Measurements from ENCODE around the gene PARD3. TPM values are rescaled to one million over a fixed set of nuclear protein-coding genes. Genes with fewer than 3 reads are reported as not detected.
A peak's percentile ranks its signal among the peaks of the same experiment; 100 is the strongest.

The PARD3 gene
- polyA plus RNA-seq, 2 of the 4 experiments (the other 2 are of a cell fraction): 110 to 200 TPM

DNA sequence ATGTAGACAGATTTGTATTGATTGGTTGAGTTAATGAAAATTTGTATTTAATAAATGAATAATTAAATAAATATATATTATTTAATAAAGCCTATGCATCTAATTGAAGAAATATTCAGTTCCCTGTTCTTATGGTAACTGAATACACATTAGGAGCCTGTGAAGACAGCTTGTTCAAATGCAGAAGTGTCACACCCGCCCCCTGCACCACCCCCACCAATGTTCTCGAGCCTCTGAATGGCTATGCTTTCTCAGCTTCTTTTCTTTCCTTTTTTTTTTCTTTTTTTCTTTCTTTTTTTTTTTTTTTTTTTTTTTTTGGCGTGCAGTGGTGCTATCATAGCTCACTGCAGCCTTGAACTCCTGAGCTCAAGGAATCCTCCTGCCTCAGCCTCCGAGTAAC lies 38.3 kb upstream of the PARD3 start:
- no peak for DNase-seq (ENCODE audit: low read depth in 1 of 2, low spot score in 1 of 2)
- Histone ChIP-seq H3K27ac (no peak overlapping the region), H3K4me1 (peaks cover 8% of the 10 kb centered on the region; the same call in 2 of the 3 replicates), H3K4me3 (no peak overlapping the region), H3K9me3 (no peaks in the 10 kb centered on the region), H3K4me2 (no peak overlapping the region)
- WGBS (ENCODE audit: missing lambda C conversion rate): 72% methylated on average over 4 of the region's 4 CpGs
- POLR2A ChIA-PET: no interaction called here
- FAIRE-seq: no peak
- CTCF ChIA-PET: interaction anchor here (1.3 kb wide), 1 partner anchor 9 kb away, joined by 3 read pairs; no protein-coding TSS in a partner anchor
- no peak for ATAC-seq
- TF ChIP-seq FOSL2 (IDR thresholded peaks at IDR 0.05): no peak
- TF ChIP-seq FOSL2 (CRISPR knock-in tag; IDR thresholded peaks at IDR 0.05): no peak

DNA sequence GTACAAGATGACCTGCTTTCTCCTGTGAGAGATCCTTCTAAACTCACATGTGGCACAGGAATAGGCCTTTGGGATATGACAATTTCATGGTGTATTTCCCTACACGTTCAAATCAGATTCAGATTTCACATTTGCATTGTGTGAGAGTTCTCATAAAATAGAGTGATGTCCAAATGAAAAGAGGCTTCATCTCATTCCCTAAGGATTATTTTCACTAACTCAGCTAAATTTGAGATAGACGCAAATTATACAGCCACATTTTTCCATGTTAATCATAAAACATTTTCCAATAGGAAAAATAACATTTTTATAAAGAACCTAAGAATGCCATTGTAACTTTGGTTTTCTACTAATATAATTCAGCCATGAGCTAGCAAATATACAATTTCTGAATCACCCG lies 35.5 kb upstream of the PARD3 start:
- no peak overlapping the region for H3K4me2 ChIP-seq
- no peak for DNase-seq (ENCODE audit: low read depth in 1 of 2, low spot score in 1 of 2)
- ChIA-PET POLR2A (no interaction called here), CTCF (no interaction called here)
- 81% methylated on average over 3 of the region's 3 CpGs for WGBS (ENCODE audit: missing lambda C conversion rate)
- H3K9me3 ChIP-seq: no peaks in the 10 kb centered on the region
- peaks cover 8% of the 10 kb centered on the region; the same call in 2 of the 3 replicates for H3K4me1 ChIP-seq
- ATAC-seq: no peak
- H3K27ac ChIP-seq: no peak overlapping the region
- peak; percentile 68 for TF ChIP-seq MAFK (IDR thresholded peaks at IDR 0.05; ENCODE audit: partially characterized antibody)
- TF ChIP-seq ZFP36 (IDR thresholded peaks at IDR 0.05; ENCODE audit: borderline replicate concordance, partially characterized antibody): no peak
- no peak for FAIRE-seq
- H3K4me3 ChIP-seq: no peak overlapping the region

DNA sequence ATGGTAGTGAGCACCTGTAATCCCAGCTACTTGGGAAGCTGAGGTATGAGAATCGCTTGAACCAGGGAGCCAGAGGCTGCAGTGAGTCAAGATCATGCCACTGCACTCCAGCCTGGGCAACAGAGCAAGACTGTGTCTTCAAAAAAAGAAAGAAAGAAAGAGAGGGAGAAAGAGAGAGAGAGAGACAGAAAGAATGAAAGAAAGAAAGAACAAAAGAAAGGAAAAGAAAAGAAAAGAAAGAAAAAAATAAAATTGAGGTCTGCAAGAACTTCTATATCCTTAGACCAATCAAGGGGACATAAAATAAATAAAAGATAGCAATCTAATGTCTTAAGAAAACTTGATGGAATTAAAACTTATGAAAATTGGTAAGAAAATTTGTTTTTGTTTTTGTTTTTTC lies 34.9 kb upstream of the PARD3 start:
- 95% methylated on average over 1 of the region's 1 CpG for WGBS (ENCODE audit: missing lambda C conversion rate)
- no peak for FAIRE-seq
- no peak for TF ChIP-seq FOSL2 (IDR thresholded peaks at IDR 0.05)
- TF ChIP-seq FOSL2 (CRISPR knock-in tag; IDR thresholded peaks at IDR 0.05): no peak

DNA sequence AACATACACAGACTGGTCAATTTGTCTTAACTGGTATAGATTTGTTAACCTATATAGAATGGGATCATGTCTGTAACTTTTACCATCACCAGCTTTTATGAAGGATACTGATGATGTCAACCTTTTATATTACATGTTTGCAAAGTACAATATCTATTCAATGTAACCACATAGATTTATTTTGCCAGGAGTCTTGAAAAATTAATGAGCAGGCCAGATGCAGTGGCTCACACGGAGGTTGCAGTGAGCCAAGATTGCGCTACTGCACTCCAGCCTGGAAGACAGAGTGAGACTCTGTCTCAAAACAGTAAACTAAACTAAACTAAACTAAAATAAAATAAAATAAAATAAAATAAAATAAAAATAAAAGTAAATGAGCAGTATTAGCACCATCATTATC lies 30.0 kb upstream of the PARD3 start:
- no peak for TF ChIP-seq TFCP2L1 (CRISPR knock-in tag; IDR thresholded peaks at IDR 0.05)
- no peak for TF ChIP-seq CEBPB (IDR thresholded peaks at IDR 0.05)
- TF ChIP-seq JUNB (IDR thresholded peaks at IDR 0.05): no peak
- no peak for TF ChIP-seq GATA3 (IDR thresholded peaks at IDR 0.05; ENCODE audit: borderline replicate concordance)
- TF ChIP-seq EP300 (IDR thresholded peaks at IDR 0.05): no peak
- no peak for TF ChIP-seq CBX8 (IDR thresholded peaks at IDR 0.05)
- TF ChIP-seq HDAC2 (IDR thresholded peaks at IDR 0.05): no peak
- no peak for TF ChIP-seq BHLHE40 (IDR thresholded peaks at IDR 0.05; ENCODE audit: low read depth, low read length)
- no peak for TF ChIP-seq FOSB (CRISPR knock-in tag; IDR thresholded peaks at IDR 0.05)
- no peak for TF ChIP-seq ZFP36 (IDR thresholded peaks at IDR 0.05; ENCODE audit: borderline replicate concordance, partially characterized antibody)
- no peak for TF ChIP-seq NR3C1 (IDR thresholded peaks at IDR 0.05)
- TF ChIP-seq EHMT2 (IDR thresholded peaks at IDR 0.05; ENCODE audit: low read depth): no peak
- TF ChIP-seq, protein P1, sequence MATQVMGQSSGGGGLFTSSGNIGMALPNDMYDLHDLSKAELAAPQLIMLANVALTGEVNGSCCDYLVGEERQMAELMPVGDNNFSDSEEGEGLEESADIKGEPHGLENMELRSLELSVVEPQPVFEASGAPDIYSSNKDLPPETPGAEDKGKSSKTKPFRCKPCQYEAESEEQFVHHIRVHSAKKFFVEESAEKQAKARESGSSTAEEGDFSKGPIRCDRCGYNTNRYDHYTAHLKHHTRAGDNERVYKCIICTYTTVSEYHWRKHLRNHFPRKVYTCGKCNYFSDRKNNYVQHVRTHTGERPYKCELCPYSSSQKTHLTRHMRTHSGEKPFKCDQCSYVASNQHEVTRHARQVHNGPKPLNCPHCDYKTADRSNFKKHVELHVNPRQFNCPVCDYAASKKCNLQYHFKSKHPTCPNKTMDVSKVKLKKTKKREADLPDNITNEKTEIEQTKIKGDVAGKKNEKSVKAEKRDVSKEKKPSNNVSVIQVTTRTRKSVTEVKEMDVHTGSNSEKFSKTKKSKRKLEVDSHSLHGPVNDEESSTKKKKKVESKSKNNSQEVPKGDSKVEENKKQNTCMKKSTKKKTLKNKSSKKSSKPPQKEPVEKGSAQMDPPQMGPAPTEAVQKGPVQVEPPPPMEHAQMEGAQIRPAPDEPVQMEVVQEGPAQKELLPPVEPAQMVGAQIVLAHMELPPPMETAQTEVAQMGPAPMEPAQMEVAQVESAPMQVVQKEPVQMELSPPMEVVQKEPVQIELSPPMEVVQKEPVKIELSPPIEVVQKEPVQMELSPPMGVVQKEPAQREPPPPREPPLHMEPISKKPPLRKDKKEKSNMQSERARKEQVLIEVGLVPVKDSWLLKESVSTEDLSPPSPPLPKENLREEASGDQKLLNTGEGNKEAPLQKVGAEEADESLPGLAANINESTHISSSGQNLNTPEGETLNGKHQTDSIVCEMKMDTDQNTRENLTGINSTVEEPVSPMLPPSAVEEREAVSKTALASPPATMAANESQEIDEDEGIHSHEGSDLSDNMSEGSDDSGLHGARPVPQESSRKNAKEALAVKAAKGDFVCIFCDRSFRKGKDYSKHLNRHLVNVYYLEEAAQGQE (IDR thresholded peaks at IDR 0.05): no peak

More for the DNA sequence above, 34.9 kb upstream of the PARD3 start:
- Histone ChIP-seq H3K4me1 (peaks cover 8% of the 10 kb centered on the region; the same call in 2 of the 3 replicates), H3K4me3 (no peak overlapping the region), H3K4me2 (no peak overlapping the region), H3K9me3 (no peaks in the 10 kb centered on the region), H3K27ac (no peak overlapping the region)
- CTCF ChIA-PET: no interaction called here
- POLR2A ChIA-PET: no interaction called here
- ATAC-seq (no peak), DNase-seq (ENCODE audit: low read depth in 1 of 2, low spot score in 1 of 2) (no peak)

More for the DNA sequence above, 30.0 kb upstream of the PARD3 start:
- POLR2A ChIA-PET: no interaction called here
- DNase-seq (ENCODE audit: low read depth in 1 of 2, low spot score in 1 of 2) (no peak), FAIRE-seq (no peak), ATAC-seq (no peak)
- no peaks in the 10 kb centered on the region for H3K4me1 ChIP-seq
- no peak overlapping the region for H3K27ac ChIP-seq
- 87% methylated on average over 2 of the region's 2 CpGs for WGBS (ENCODE audit: missing lambda C conversion rate)
- H3K4me3 ChIP-seq: no peak overlapping the region
- no peaks in the 10 kb centered on the region for H3K9me3 ChIP-seq
- H3K4me2 ChIP-seq: no peak overlapping the region
- CTCF ChIA-PET: interaction anchor here (0.8 to 1.5 kb wide), 2 partner anchors 9 to 12 kb away, joined by 3 to 4 read pairs; no protein-coding TSS in a partner anchor

Measured in A549 (cell line).